VCaP (cell line): ENCODE measurements around the gene FCN3.
"Not testable (repeated sequence)": the region's sequence is repeated elsewhere in the genome, so short reads cannot be mapped to it uniquely, and the experiment has no call there.

Experiments
- H3K27ac ChIP-seq: fragments of 450-650 bp; 2 replicates; pipeline ENCODE4 v1.5.1; 2017
- CTCF ChIP-seq: fragments of 450-650 bp; conservative IDR thresholded peaks from 2 replicates; pipeline ENCODE4 v1.5.1; 2017; ENCODE audit warnings: mild to moderate bottlenecking, moderate library complexity

The FCN3 gene

GRCh38 chr1:27412502-27412901 lies 37.9 kb upstream of the FCN3 start:
- no peak overlapping the region for H3K27ac ChIP-seq
- no peak for TF ChIP-seq CTCF

- H3K27ac ChIP-seq = no peak overlapping the region
- TF ChIP-seq CTCF = no peak
Measured at GRCh38 chr1:27410709-27411108, 36.1 kb upstream of the FCN3 start.

- TF ChIP-seq CTCF = no peak
- no peak overlapping the region for H3K27ac ChIP-seq
Measured at GRCh38 chr1:27409669-27410068, 35.0 kb upstream of the FCN3 start.

GRCh38 chr1:27408151-27408550 lies 33.5 kb upstream of the FCN3 start:
- no peak overlapping the region for H3K27ac ChIP-seq
- no peak for TF ChIP-seq CTCF

GRCh38 chr1:27406791-27407190 lies 32.2 kb upstream of the FCN3 start:
- H3K27ac ChIP-seq = not testable (repeated sequence)

GRCh38 chr1:27406362-27406680 lies 31.7 kb upstream of the FCN3 start:
- no peak overlapping the region for H3K27ac ChIP-seq
- TF ChIP-seq CTCF = no peak

GRCh38 chr1:27405598-27406361 lies 31.2 kb upstream of the FCN3 start:
- not testable (repeated sequence) for H3K27ac ChIP-seq

- no peak overlapping the region for H3K27ac ChIP-seq
- no peak for TF ChIP-seq CTCF
Measured at GRCh38 chr1:27405074-27405473, 30.4 kb upstream of the FCN3 start.

GRCh38 chr1:27403931-27404330 lies 29.3 kb upstream of the FCN3 start:
- H3K27ac ChIP-seq = no peak overlapping the region
- TF ChIP-seq CTCF = no peak
